ENCODE results near the gene CCDC14.

DNA sequence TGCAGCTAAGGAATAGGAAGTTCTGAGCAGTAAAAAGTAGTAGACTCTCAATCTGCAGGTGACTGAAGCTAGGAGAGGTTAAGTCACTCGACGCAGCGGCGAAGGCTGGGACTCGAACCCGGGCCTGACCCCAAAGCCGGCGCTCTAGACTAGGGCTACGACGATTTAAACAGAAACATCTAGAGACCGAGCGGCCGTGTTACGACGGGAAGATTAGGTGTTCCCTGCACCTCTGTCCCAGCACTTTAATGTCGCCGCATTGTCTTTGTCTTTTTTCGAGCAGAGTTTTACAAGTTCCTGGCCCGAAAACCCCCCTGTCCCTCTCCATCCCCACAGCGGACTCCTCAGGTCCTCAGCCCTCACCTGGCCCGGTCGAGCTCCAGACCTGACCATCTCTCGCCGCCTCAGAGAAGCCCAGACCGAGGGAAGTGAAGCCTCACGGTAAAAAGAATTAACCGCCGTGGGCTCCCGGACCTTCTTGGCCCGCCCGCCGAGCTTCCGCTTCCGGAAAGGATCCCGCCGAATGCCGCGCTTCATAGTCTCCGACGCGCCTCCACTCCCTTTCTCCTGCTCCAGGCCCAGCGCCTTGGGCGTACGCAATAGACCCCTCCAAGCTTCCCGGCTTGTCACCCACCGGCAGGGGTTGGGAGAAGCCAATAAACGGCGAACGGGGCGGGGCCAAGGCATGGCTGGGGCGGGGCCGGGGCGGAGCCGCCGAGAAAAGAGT is at the start of gene CCDC14:
- TF ChIP-seq, protein P1, sequence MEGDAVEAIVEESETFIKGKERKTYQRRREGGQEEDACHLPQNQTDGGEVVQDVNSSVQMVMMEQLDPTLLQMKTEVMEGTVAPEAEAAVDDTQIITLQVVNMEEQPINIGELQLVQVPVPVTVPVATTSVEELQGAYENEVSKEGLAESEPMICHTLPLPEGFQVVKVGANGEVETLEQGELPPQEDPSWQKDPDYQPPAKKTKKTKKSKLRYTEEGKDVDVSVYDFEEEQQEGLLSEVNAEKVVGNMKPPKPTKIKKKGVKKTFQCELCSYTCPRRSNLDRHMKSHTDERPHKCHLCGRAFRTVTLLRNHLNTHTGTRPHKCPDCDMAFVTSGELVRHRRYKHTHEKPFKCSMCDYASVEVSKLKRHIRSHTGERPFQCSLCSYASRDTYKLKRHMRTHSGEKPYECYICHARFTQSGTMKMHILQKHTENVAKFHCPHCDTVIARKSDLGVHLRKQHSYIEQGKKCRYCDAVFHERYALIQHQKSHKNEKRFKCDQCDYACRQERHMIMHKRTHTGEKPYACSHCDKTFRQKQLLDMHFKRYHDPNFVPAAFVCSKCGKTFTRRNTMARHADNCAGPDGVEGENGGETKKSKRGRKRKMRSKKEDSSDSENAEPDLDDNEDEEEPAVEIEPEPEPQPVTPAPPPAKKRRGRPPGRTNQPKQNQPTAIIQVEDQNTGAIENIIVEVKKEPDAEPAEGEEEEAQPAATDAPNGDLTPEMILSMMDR (IDR thresholded peaks at IDR 0.05; ENCODE audit: insufficient read depth, low read length, poor library complexity, severe bottlenecking): no peak
- TF ChIP-seq EZH2phosphoT487 (conservative IDR thresholded peaks at IDR 0.05; ENCODE audit: low read length): no peak
